Activated naive CD8-positive, alpha-beta T cell treated with anti-CD3 and anti-CD28 coated beads, Interleukin-2, amount 10 ng/mL, durations not matched to agents 7 days and 5 days (primary cell): ENCODE data around the gene HMGCS1. TPM values are rescaled to one million over a fixed set of nuclear protein-coding genes. Genes with fewer than 3 reads are reported as not detected.
"Not testable (repeated sequence)": the region's sequence is repeated elsewhere in the genome, so short reads cannot be mapped to it uniquely, and the experiment has no call there.

Experiments used
- ATAC-seq: fragments of 150-1000 bp; cut with Tn5 transposase; one replicate; pipeline ENCODE4 v1.10.0; 2021; ENCODE audit warnings: low read depth, moderate library complexity
- POLR2A ChIA-PET: fragments of 350-600 bp; sonication (Branson Sonifier 250); formaldehyde crosslinking; loops from one replicate; lab custom pipeline; 2021; ENCODE audit warnings: antibody characterized with exemption; lab: Charles Lee
- DNase-seq: peaks from one replicate; pipeline ENCODE4 v3.0.0; 2021
- H3K27ac Mint-ChIP-seq: one replicate; pipeline ENCODE4 v1.8.0; 2022; ENCODE audit warnings: mild to moderate bottlenecking, mixed read lengths
- H3K27me3 Mint-ChIP-seq: one replicate; pipeline ENCODE4 v1.8.0; 2022; ENCODE audit warnings: mild to moderate bottlenecking, moderate library complexity, mixed read lengths
- H3K36me3 Mint-ChIP-seq: one replicate; pipeline ENCODE4 v1.8.0; 2021; ENCODE audit warnings: mild to moderate bottlenecking, mixed read lengths
- H3K4me1 Mint-ChIP-seq: one replicate; pipeline ENCODE4 v1.8.0; 2021; ENCODE audit warnings: mixed read lengths
- H3K4me3 Mint-ChIP-seq: one replicate; pipeline ENCODE4 v1.8.0; 2022; ENCODE audit warnings: mild to moderate bottlenecking, moderate library complexity, mixed read lengths
- H3K9me3 Mint-ChIP-seq: one replicate; pipeline ENCODE4 v1.8.0; 2021; ENCODE audit warnings: mixed read lengths
- total RNA-seq, 2 experiments: library from RNA; stranded (reverse); gene quantifications; one replicate each; pipeline ENCODE4 v1.2.3, GENCODE V29; 2021

The HMGCS1 gene
- total RNA-seq, 2 experiments from 2014 or later = 46.9 to 51.8 TPM

DNA sequence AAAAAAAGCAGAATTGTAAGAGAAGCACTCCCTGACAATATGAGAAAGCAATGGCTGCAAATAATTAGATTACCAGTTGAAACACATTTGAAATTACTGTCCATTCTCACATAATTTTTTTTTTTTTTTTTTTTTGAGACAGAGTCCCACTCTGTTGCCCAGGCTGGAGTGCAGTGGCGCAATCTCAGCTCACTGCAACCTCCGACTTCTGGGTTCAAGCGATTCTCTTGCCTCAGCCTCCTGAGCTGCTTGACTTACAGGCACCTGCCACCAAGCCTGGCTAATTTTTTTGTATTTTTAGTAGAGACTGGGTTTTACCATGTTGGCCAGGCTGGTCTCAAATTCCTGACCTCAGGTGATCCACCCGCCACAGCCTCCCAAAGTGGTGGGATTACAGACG lies 6.3 kb downstream of the HMGCS1 start:
- not testable (repeated sequence) for H3K9me3 Mint-ChIP-seq, ATAC-seq, H3K27me3 Mint-ChIP-seq, DNase-seq, H3K4me3 Mint-ChIP-seq, H3K27ac Mint-ChIP-seq
- POLR2A ChIA-PET = interaction anchor here (0.6 to 1.4 kb wide), 2 partner anchors 177 to 186 kb away, joined by 3 to 7 read pairs; partner anchors contain the start of gene ZNF131
- Mint-ChIP-seq H3K4me1 (peaks cover 38% of the 10 kb centered on the region), H3K36me3 (peaks cover 22% of the 10 kb centered on the region)

DNA sequence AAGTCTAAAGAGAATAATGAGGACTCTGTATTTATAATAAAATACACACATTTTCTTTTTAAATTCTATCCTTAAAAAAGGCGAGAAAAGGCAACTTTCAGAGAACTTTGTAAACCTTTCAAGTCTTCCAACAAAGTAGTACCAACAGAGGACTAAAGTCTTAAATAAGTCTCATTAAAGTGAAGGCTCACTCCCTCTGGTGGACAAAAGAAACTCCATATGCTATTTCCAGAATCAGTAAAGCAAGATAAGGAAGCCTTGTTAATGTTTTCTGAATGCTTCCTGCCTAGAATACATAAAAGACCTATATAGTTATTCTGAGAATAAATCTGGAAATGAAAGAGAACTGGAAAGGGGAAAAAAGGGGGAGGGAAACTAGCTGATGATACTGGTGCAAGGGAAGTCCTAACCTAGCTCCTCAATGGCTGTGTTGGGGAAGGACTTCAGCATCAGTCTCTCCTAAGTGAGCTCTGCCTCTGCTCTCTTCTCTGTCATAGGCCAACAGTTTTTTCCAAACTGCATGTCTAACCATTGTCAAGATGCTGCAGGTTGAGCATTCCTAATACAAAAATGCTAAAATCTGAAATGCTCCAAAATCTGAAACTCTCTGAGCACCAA lies 7.2 kb downstream of the HMGCS1 start:
- Mint-ChIP-seq H3K9me3 (no peaks in the 10 kb centered on the region), H3K27ac (peak overlapping the region; percentile 46), H3K4me3 (no peak overlapping the region), H3K27me3 (no peaks in the 10 kb centered on the region), H3K4me1 (peaks cover 36% of the 10 kb centered on the region), H3K36me3 (peaks cover 24% of the 10 kb centered on the region)
- POLR2A ChIA-PET = interaction anchor here (1.1 to 1.4 kb wide), 2 partner anchors 178 to 185 kb away, joined by 5 to 7 read pairs; partner anchors contain the start of genes TMEM267 and ZNF131
- ATAC-seq (peak; percentile 61), DNase-seq (no peak)

DNA sequence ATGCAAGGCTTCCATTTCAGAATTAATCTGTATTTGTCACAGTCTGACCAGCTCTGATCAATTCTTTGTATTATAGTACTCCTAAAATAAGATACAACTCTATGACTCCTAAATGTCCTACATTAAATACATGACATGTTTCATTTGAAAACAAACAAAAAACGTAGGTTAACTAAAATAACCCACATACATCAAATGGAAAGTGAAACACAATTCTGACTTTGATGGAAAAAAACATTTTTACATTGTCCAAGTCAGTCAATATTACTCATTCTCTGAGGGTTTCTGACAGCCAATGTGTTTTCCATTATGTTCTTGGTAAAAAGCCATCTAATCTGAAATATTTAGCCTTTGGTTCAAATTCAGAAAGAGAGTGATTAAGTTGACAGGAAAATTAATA lies 8.7 kb downstream of the HMGCS1 start:
- POLR2A ChIA-PET = interaction anchor here (1.2 kb wide), 1 partner anchor 9 kb away, joined by 5 read pairs; the partner anchor contains the start of gene HMGCS1
- peak; percentile 41 for ATAC-seq
- no peaks in the 10 kb centered on the region for H3K9me3 Mint-ChIP-seq

DNA sequence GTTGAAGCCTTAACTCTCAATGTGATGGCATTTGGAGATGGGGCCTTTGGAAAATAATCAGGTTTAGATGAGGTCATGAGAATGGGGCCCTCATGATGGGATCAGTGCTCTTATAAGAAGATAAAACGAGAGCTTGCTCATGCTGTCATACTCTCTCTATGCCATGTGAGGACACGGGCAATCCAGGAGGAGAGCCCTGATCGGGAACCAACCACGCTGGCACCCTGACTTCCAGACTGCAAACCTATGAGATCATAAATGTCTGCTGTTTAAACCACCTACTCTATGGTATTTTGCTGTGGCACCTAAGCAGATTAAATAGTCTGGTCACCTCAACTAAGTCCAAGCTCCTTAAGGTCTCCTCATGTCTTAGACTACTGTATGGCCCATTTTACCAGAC lies 10.0 kb downstream of the HMGCS1 start:
- H3K27ac Mint-ChIP-seq = peak overlapping the region; percentile 1
- no peaks in the 10 kb centered on the region for H3K27me3 Mint-ChIP-seq
- DNase-seq (no peak), ATAC-seq (no peak)
- H3K4me1 Mint-ChIP-seq = peaks cover 26% of the 10 kb centered on the region
- no peaks in the 10 kb centered on the region for H3K9me3 Mint-ChIP-seq
- POLR2A ChIA-PET = no interaction called here
- peaks cover 33% of the 10 kb centered on the region for H3K36me3 Mint-ChIP-seq
- H3K4me3 Mint-ChIP-seq = no peak overlapping the region

More for the DNA sequence above, 8.7 kb downstream of the HMGCS1 start:
- no peak overlapping the region for H3K27ac Mint-ChIP-seq
- H3K36me3 Mint-ChIP-seq = peaks cover 26% of the 10 kb centered on the region
- H3K4me1 Mint-ChIP-seq = peaks cover 33% of the 10 kb centered on the region
- H3K4me3 Mint-ChIP-seq = peak overlapping the region; percentile 30
- no peak for DNase-seq
- H3K27me3 Mint-ChIP-seq = no peaks in the 10 kb centered on the region

DNA sequence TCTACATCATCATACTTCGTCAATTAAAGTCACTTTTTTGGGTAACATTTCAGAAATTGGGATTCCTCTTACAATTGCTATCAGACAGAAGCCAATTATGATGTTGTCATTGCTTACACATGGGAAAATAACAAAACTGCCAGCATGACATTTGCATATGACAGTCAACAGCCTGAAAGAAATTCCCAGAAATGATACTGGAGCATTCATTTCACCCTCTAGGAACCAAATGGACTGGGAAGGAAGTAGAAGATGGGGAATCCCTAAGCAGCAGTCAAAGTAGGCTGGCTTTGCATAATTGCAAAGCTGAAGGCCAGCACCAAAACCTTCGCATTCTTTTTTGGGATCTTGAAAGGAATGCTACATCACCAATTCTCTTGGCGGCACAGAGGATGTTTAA lies 10.7 kb downstream of the HMGCS1 start:
- H3K9me3 Mint-ChIP-seq = no peaks in the 10 kb centered on the region
- H3K4me1 Mint-ChIP-seq = peaks cover 22% of the 10 kb centered on the region
- no peaks in the 10 kb centered on the region for H3K27me3 Mint-ChIP-seq
- ATAC-seq (no peak), DNase-seq (no peak)
- POLR2A ChIA-PET = no interaction called here
- no peak overlapping the region for H3K27ac Mint-ChIP-seq
- H3K4me3 Mint-ChIP-seq = no peak overlapping the region
- H3K36me3 Mint-ChIP-seq = peaks cover 39% of the 10 kb centered on the region

DNA sequence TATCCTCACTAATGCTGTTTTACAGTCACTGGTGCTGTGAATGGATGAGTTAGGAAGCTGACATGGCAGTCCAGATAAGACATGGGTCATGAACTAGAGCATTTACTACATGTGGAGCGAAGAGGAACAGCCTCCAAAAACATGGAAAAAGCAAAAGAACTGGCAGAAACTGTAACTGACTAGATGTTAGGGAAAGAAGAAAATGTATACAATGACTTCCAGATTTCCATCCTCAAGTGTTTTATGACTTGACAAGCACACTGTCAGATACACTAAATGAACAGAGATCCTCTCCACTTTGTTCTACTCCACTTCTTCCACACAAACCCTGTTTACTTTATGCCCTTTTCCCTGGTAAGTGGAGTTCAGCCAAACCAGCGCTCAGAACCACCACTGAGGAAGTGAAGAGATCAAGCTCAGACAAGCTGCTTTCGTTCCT lies 11.5 kb downstream of the HMGCS1 start:
- Mint-ChIP-seq H3K27ac (no peak overlapping the region), H3K36me3 (peaks cover 45% of the 10 kb centered on the region), H3K27me3 (no peaks in the 10 kb centered on the region), H3K4me1 (peaks cover 22% of the 10 kb centered on the region), H3K4me3 (no peak overlapping the region), H3K9me3 (no peaks in the 10 kb centered on the region)
- POLR2A ChIA-PET = no interaction called here
- no peak for DNase-seq
- no peak for ATAC-seq

DNA sequence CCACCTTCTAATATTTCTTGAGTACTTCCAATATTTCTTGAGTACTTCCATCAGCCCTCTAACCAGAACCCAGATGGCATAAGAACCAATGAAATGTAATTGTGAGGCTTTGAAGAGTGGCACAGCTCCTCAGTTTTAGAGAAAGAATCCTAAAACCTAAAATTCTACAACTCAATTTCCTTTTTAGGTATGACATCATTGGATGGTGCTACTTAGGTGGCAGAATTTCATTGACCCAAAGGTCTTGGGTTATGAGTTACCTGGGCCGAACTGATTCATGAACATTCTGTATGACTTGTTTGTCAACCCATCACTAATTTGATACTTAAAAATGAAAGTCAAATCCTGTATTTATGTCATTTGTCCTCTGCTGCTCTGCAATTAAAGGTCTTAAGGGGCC lies 13.1 kb downstream of the HMGCS1 start:
- ATAC-seq (no peak), DNase-seq (no peak)
- H3K27me3 Mint-ChIP-seq = no peaks in the 10 kb centered on the region
- H3K36me3 Mint-ChIP-seq = peaks cover 54% of the 10 kb centered on the region
- H3K9me3 Mint-ChIP-seq = no peaks in the 10 kb centered on the region
- H3K4me3 Mint-ChIP-seq = no peak overlapping the region
- POLR2A ChIA-PET = interaction anchor here (0.7 kb wide), 1 partner anchor 90 kb away, joined by 3 read pairs; no protein-coding TSS in a partner anchor
- no peak overlapping the region for H3K27ac Mint-ChIP-seq
- H3K4me1 Mint-ChIP-seq = peaks cover 15% of the 10 kb centered on the region

DNA sequence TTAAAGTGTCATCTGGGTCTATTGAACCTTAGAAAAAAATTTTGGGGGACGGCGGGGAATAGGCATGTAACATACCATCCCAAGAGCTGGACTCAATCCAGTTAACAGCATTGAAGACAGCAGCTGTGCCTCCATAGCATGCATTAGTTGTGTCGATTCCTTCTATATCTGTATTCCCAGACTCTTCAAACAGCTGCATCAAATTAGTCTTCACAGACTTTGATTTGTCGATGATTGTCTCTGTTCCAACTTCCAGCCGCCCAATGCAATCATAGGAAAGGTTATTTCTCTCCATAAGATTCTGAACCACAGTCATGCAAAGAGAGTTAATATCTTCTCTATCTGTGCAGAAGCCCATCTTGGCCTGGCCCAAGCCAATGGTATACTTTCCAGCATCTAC lies 14.8 kb downstream of the HMGCS1 start:
- Mint-ChIP-seq H3K9me3 (no peaks in the 10 kb centered on the region), H3K4me3 (no peak overlapping the region), H3K27ac (peak overlapping the region; percentile 11), H3K27me3 (no peaks in the 10 kb centered on the region), H3K36me3 (peaks cover 65% of the 10 kb centered on the region), H3K4me1 (peaks cover 8% of the 10 kb centered on the region)
- DNase-seq (no peak), ATAC-seq (no peak)
- POLR2A ChIA-PET = no interaction called here

DNA sequence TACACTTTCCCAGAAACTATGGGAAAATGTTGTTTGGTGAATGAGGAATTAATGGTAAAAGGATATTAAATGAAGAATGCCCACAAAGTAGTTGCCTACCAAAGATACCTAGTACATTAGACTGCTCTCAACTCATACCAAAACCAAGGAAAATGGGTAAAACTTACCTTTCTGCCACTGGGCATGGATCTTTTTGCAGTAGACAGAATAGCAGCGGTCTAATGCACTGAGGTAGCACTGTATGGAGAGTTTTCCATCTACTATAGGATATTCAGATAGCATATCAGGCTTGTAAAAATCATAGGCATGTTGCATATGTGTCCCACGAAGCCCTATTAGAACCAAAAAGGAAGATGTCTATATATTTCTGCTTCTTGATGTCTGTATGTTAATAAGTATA lies 16.4 kb downstream of the HMGCS1 start:
- Mint-ChIP-seq H3K4me3 (no peak overlapping the region), H3K9me3 (no peaks in the 10 kb centered on the region), H3K27ac (no peak overlapping the region), H3K4me1 (peaks cover 1% of the 10 kb centered on the region), H3K27me3 (no peaks in the 10 kb centered on the region), H3K36me3 (peaks cover 56% of the 10 kb centered on the region)
- ATAC-seq = no peak
- POLR2A ChIA-PET = no interaction called here
- no peak for DNase-seq

DNA sequence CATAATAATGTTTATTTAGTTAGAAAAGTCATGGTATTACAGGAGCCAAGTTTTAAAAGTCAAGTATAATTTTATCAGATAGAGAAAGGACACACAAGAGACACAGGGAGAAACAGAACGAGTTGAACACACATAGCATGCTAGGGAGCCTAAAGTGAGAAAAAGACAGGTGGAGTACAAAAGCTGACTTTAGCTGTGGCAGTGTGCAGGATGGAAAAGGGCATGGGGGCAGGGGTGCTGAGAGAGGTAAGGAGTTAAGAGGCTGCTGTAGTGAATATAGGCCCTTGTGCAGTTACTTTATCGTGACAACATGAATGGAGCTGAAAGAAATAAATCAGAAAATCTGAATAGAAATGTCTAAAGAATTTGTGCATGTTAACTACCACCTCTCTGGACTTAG lies 18.0 kb downstream of the HMGCS1 start:
- no peak for ATAC-seq
- Mint-ChIP-seq H3K9me3 (no peaks in the 10 kb centered on the region), H3K4me1 (peaks cover 7% of the 10 kb centered on the region), H3K27ac (no peak overlapping the region), H3K27me3 (no peaks in the 10 kb centered on the region), H3K36me3 (peaks cover 59% of the 10 kb centered on the region), H3K4me3 (no peak overlapping the region)
- POLR2A ChIA-PET = no interaction called here
- DNase-seq = no peak

DNA sequence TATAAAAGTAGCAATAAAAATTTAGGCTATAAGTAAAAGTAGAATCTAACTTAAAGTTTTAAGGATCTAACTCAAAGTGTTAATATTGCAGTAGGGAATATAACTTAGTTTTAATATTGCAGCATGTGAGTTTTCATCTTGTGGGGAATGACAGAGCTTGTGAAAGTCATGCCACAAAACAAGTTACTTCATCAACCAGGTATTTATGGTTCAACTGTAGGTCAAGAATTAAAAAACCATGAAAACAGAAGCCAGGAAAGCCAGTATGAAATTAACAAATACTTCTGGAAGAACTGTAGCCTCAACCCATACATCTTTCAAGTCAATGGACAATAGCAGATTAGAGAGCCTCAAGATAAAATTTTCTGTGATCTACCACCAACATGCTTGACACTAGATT lies 19.0 kb downstream of the HMGCS1 start:
- Mint-ChIP-seq H3K4me3 (no peak overlapping the region), H3K27me3 (no peaks in the 10 kb centered on the region), H3K27ac (no peak overlapping the region), H3K9me3 (no peaks in the 10 kb centered on the region), H3K4me1 (peaks cover 7% of the 10 kb centered on the region), H3K36me3 (peaks cover 60% of the 10 kb centered on the region)
- ATAC-seq (no peak), DNase-seq (no peak)
- POLR2A ChIA-PET = no interaction called here

DNA sequence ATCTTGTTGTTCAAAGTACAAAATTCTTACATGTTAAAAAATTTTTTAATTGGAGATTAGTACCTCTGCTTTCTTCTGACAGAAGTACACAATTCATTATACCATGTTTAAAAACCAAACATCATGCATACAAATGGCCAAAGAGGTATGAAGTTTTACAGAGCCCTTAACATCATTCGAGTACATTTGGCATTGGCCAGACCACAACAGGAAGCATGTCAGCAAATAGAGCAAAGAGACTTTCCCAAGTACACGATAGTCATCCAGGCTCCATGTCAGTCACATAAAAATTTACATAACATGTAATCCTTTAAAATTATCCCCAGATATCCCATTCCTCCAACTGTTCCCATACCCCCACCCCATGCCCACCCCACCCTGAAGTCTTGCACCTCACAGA lies 22.5 kb downstream of the HMGCS1 start:
- Mint-ChIP-seq H3K27ac (no peak overlapping the region), H3K4me3 (no peak overlapping the region), H3K4me1 (peaks cover 7% of the 10 kb centered on the region), H3K27me3 (no peaks in the 10 kb centered on the region), H3K36me3 (peaks cover 55% of the 10 kb centered on the region), H3K9me3 (no peaks in the 10 kb centered on the region)
- DNase-seq = no peak
- no peak for ATAC-seq
- POLR2A ChIA-PET = no interaction called here

DNA sequence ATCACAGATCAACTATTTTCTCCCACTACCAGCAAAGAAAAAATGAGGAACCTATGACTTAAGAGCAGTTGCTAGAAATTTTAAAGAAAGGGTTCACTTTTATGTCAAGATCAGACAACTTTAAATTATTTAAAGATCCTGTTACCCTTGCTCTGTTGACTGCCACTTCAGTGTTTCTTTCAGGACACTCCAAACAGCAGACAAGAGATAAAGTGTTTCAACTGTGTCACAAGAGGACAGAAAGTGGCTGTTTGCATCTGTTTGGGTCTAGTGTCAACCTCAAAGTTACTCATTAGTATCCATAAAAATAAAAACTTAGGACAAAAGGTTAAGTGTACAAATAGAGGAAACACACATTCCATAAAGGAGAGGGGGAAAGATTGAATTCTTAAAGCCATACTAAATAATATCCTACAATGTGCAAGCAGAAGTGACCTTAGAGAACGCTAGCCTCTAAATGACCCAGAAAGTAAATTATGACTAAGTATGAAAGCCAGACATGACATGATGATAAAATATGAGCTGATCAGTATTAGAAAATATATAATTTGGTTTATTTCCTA lies 24.9 kb downstream of the HMGCS1 start:
- Mint-ChIP-seq H3K9me3 (no peaks in the 10 kb centered on the region), H3K27me3 (no peaks in the 10 kb centered on the region), H3K4me3 (no peak overlapping the region), H3K4me1 (peaks cover 7% of the 10 kb centered on the region), H3K27ac (no peak overlapping the region), H3K36me3 (peaks cover 37% of the 10 kb centered on the region)
- DNase-seq (no peak), ATAC-seq (no peak)
- POLR2A ChIA-PET = no interaction called here

DNA sequence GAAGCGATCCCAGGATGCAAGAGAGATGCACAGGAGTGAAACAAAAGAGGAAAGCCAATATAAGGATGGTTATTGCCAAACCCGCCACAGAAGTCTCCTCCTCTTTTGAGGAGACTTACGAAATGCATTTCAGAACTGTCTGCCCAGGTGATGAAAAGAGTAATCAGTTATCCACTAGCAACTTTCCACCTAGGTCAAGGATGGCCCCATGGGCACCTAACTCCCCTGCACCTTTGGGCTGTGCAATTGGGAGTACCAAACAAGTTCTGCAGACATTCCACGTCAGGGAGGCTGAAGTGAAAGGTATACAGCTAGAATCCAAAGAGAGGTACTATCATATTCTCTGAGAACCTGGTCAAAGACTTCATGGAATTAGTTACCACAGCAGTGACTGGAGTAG lies 25.7 kb downstream of the HMGCS1 start:
- Mint-ChIP-seq H3K9me3 (no peaks in the 10 kb centered on the region), H3K4me3 (no peak overlapping the region), H3K4me1 (peaks cover 7% of the 10 kb centered on the region), H3K36me3 (peaks cover 36% of the 10 kb centered on the region), H3K27me3 (no peaks in the 10 kb centered on the region), H3K27ac (no peak overlapping the region)
- DNase-seq = no peak
- no peak for ATAC-seq
- POLR2A ChIA-PET = no interaction called here
